Measurements from ENCODE around the gene ANXA3.

ANXA3 gene

GRCh38 chr4:78645853-78646757 is 94.5 kb downstream of the ANXA3 start:
- no peak for DNase-seq (ENCODE audit: low spot score)

- no peak for DNase-seq (ENCODE audit: low spot score)
These were observed 95.7 kb downstream of the ANXA3 start for GRCh38 chr4:78647272-78647671.

- DNase-seq (ENCODE audit: low spot score) = no peak
These were observed 97.2 kb downstream of the ANXA3 start for GRCh38 chr4:78648640-78649363.

- DNase-seq (ENCODE audit: low spot score) = no peak
These were observed 98.8 kb downstream of the ANXA3 start for GRCh38 chr4:78650106-78651024.

- DNase-seq (ENCODE audit: low spot score) = no peak
These were observed 99.8 kb downstream of the ANXA3 start for GRCh38 chr4:78651250-78651860.

GRCh38 chr4:78652282-78652876 is 100.8 kb downstream of the ANXA3 start:
- no peak for DNase-seq (ENCODE audit: low spot score)

GRCh38 chr4:78653655-78654054 is 102.1 kb downstream of the ANXA3 start:
- no peak for DNase-seq (ENCODE audit: low spot score)

GRCh38 chr4:78654807-78655206 is 103.2 kb downstream of the ANXA3 start:
- DNase-seq (ENCODE audit: low spot score) = no peak

GRCh38 chr4:78656968-78657445 is 105.4 kb downstream of the ANXA3 start:
- no peak for DNase-seq (ENCODE audit: low spot score)

- DNase-seq (ENCODE audit: low spot score) = no peak
These were observed 107.7 kb downstream of the ANXA3 start for GRCh38 chr4:78659264-78659663.

- no peak for DNase-seq (ENCODE audit: low spot score)
These were observed 108.1 kb downstream of the ANXA3 start for GRCh38 chr4:78659665-78660064.
